ENCODE results near the gene HCFC1.

GRCh38 chrX:153926552-153926857 lies 45.1 kb downstream of the HCFC1 start:
- no peak for TF ChIP-seq GABPA (tag; conservative IDR thresholded peaks at IDR 0.05; ENCODE audit: low read depth)
- TF ChIP-seq TEAD1 (CRISPR knock-in tag; IDR thresholded peaks at IDR 0.05): no peak
- no peak for TF ChIP-seq USF2 (CRISPR knock-in tag; IDR thresholded peaks at IDR 0.05)
- no peak for TF ChIP-seq NEUROD1 (IDR thresholded peaks at IDR 0.05; ENCODE audit: borderline replicate concordance, low read depth, low read length, partially characterized antibody)
- no peak for TF ChIP-seq POLR2A (conservative IDR thresholded peaks at IDR 0.05)
